Activated naive CD8-positive, alpha-beta T cell treated with anti-CD3 and anti-CD28 coated beads, Interleukin-2, amount 10 ng/mL, durations not matched to agents 7 days and 5 days (primary cell): ENCODE data around the gene LIMS2. TPM values are rescaled to one million over a fixed set of nuclear protein-coding genes. Genes with fewer than 3 reads are reported as not detected.

Experiments
- ATAC-seq: fragments of 150-1000 bp; cut with Tn5 transposase; one replicate; pipeline ENCODE4 v1.10.0; 2021; ENCODE audit warnings: low read depth, moderate library complexity
- POLR2A ChIA-PET: fragments of 350-600 bp; sonication (Branson Sonifier 250); formaldehyde crosslinking; loops from one replicate; lab custom pipeline; 2021; ENCODE audit warnings: antibody characterized with exemption; lab: Charles Lee
- DNase-seq: peaks from one replicate; pipeline ENCODE4 v3.0.0; 2021
- H3K27ac Mint-ChIP-seq: one replicate; pipeline ENCODE4 v1.8.0; 2022; ENCODE audit warnings: mild to moderate bottlenecking, mixed read lengths
- H3K27me3 Mint-ChIP-seq: one replicate; pipeline ENCODE4 v1.8.0; 2022; ENCODE audit warnings: mild to moderate bottlenecking, moderate library complexity, mixed read lengths
- H3K36me3 Mint-ChIP-seq: one replicate; pipeline ENCODE4 v1.8.0; 2021; ENCODE audit warnings: mild to moderate bottlenecking, mixed read lengths
- H3K4me1 Mint-ChIP-seq: one replicate; pipeline ENCODE4 v1.8.0; 2021; ENCODE audit warnings: mixed read lengths
- H3K4me3 Mint-ChIP-seq: one replicate; pipeline ENCODE4 v1.8.0; 2022; ENCODE audit warnings: mild to moderate bottlenecking, moderate library complexity, mixed read lengths
- H3K9me3 Mint-ChIP-seq: one replicate; pipeline ENCODE4 v1.8.0; 2021; ENCODE audit warnings: mixed read lengths
- total RNA-seq, 2 experiments: library from RNA; stranded (reverse); gene quantifications; one replicate each; pipeline ENCODE4 v1.2.3, GENCODE V29; 2021

LIMS2 gene
- total RNA-seq, 2 experiments from 2014 or later = 21.7 to 24.9 TPM

GRCh38 chr2:127624756-127625571, 50.4 kb downstream of the LIMS2 start:
- Mint-ChIP-seq H3K27ac (no peak overlapping the region), H3K27me3 (no peaks in the 10 kb centered on the region), H3K36me3 (no peaks in the 10 kb centered on the region), H3K4me3 (no peak overlapping the region), H3K4me1 (no peaks in the 10 kb centered on the region), H3K9me3 (no peaks in the 10 kb centered on the region)
- POLR2A ChIA-PET = no interaction called here
- DNase-seq (peak; percentile 33), ATAC-seq (no peak)

- DNase-seq (no peak), ATAC-seq (no peak)
- Mint-ChIP-seq H3K9me3 (no peaks in the 10 kb centered on the region), H3K4me3 (no peak overlapping the region), H3K36me3 (no peaks in the 10 kb centered on the region), H3K4me1 (no peaks in the 10 kb centered on the region), H3K27ac (no peak overlapping the region), H3K27me3 (no peaks in the 10 kb centered on the region)
- POLR2A ChIA-PET = no interaction called here
These were observed 51.0 kb downstream of the LIMS2 start for GRCh38 chr2:127624320-127624755.

GRCh38 chr2:127623388-127624319, 51.7 kb downstream of the LIMS2 start:
- POLR2A ChIA-PET = no interaction called here
- ATAC-seq = no peak
- Mint-ChIP-seq H3K9me3 (peaks cover 1% of the 10 kb centered on the region), H3K36me3 (peaks cover under 1% of the 10 kb centered on the region), H3K27ac (no peak overlapping the region), H3K27me3 (no peaks in the 10 kb centered on the region), H3K4me3 (no peak overlapping the region), H3K4me1 (peaks cover 1% of the 10 kb centered on the region)
- no peak for DNase-seq

GRCh38 chr2:127622561-127623387, 52.6 kb downstream of the LIMS2 start:
- Mint-ChIP-seq H3K27me3 (no peaks in the 10 kb centered on the region), H3K36me3 (peaks cover 3% of the 10 kb centered on the region), H3K4me1 (peaks cover 4% of the 10 kb centered on the region), H3K4me3 (no peak overlapping the region), H3K9me3 (peaks cover 2% of the 10 kb centered on the region), H3K27ac (no peak overlapping the region)
- POLR2A ChIA-PET = no interaction called here
- no peak for DNase-seq
- no peak for ATAC-seq

- DNase-seq (no peak), ATAC-seq (no peak)
- POLR2A ChIA-PET = no interaction called here
- H3K27me3 Mint-ChIP-seq = no peaks in the 10 kb centered on the region
- H3K9me3 Mint-ChIP-seq = peaks cover 2% of the 10 kb centered on the region
- H3K27ac Mint-ChIP-seq = no peak overlapping the region
- H3K36me3 Mint-ChIP-seq = peaks cover 6% of the 10 kb centered on the region
- H3K4me3 Mint-ChIP-seq = no peak overlapping the region
- H3K4me1 Mint-ChIP-seq = peaks cover 6% of the 10 kb centered on the region
These were observed 53.3 kb downstream of the LIMS2 start for GRCh38 chr2:127621981-127622431.

GRCh38 chr2:127620866-127621265, 54.5 kb downstream of the LIMS2 start:
- DNase-seq = no peak
- H3K27me3 Mint-ChIP-seq = no peaks in the 10 kb centered on the region
- POLR2A ChIA-PET = no interaction called here
- no peak overlapping the region for H3K4me3 Mint-ChIP-seq
- H3K36me3 Mint-ChIP-seq = peaks cover 8% of the 10 kb centered on the region
- H3K9me3 Mint-ChIP-seq = peaks cover 2% of the 10 kb centered on the region
- no peak for ATAC-seq
- H3K27ac Mint-ChIP-seq = no peak overlapping the region
- peaks cover 17% of the 10 kb centered on the region for H3K4me1 Mint-ChIP-seq

GRCh38 chr2:127619877-127620705, 55.2 kb downstream of the LIMS2 start:
- Mint-ChIP-seq H3K9me3 (peaks cover 2% of the 10 kb centered on the region), H3K4me1 (peaks cover 22% of the 10 kb centered on the region), H3K36me3 (peaks cover 9% of the 10 kb centered on the region), H3K27me3 (no peaks in the 10 kb centered on the region), H3K4me3 (no peak overlapping the region), H3K27ac (no peak overlapping the region)
- ATAC-seq (no peak), DNase-seq (no peak)
- POLR2A ChIA-PET = no interaction called here

GRCh38 chr2:127619203-127619590, 56.1 kb downstream of the LIMS2 start:
- Mint-ChIP-seq H3K36me3 (peaks cover 15% of the 10 kb centered on the region), H3K27me3 (no peaks in the 10 kb centered on the region), H3K4me1 (peaks cover 23% of the 10 kb centered on the region), H3K27ac (no peak overlapping the region), H3K9me3 (peaks cover 2% of the 10 kb centered on the region), H3K4me3 (no peak overlapping the region)
- ATAC-seq (no peak), DNase-seq (no peak)
- POLR2A ChIA-PET = no interaction called here

GRCh38 chr2:127618551-127619202, 56.7 kb downstream of the LIMS2 start:
- peak overlapping the region; percentile 9 for H3K27ac Mint-ChIP-seq
- POLR2A ChIA-PET = no interaction called here
- no peak overlapping the region for H3K4me3 Mint-ChIP-seq
- ATAC-seq = no peak
- peaks cover 20% of the 10 kb centered on the region for H3K36me3 Mint-ChIP-seq
- no peak for DNase-seq
- H3K27me3 Mint-ChIP-seq = peaks cover 1% of the 10 kb centered on the region
- H3K9me3 Mint-ChIP-seq = peaks cover 4% of the 10 kb centered on the region
- H3K4me1 Mint-ChIP-seq = peaks cover 23% of the 10 kb centered on the region

GRCh38 chr2:127615511-127616166, 59.7 kb downstream of the LIMS2 start:
- Mint-ChIP-seq H3K4me1 (peaks cover 23% of the 10 kb centered on the region), H3K4me3 (peak overlapping the region; percentile 42), H3K27me3 (peaks cover 6% of the 10 kb centered on the region), H3K36me3 (peaks cover 26% of the 10 kb centered on the region), H3K27ac (no peak overlapping the region), H3K9me3 (peaks cover 12% of the 10 kb centered on the region)
- POLR2A ChIA-PET = interaction anchor here (0.9 to 1.4 kb wide), 3 partner anchors 24 to 34 kb away, joined by 3 to 4 read pairs (median 3); no protein-coding TSS in a partner anchor
- ATAC-seq (peak; percentile 76), DNase-seq (no peak)

- POLR2A ChIA-PET = interaction anchor here (1.1 kb wide), 1 partner anchor 27 kb away, joined by 3 read pairs; no protein-coding TSS in a partner anchor
- peaks cover 24% of the 10 kb centered on the region for H3K4me1 Mint-ChIP-seq
- H3K9me3 Mint-ChIP-seq = peaks cover 12% of the 10 kb centered on the region
- H3K4me3 Mint-ChIP-seq = no peak overlapping the region
- ATAC-seq (no peak), DNase-seq (no peak)
- peaks cover 26% of the 10 kb centered on the region for H3K36me3 Mint-ChIP-seq
- peaks cover 6% of the 10 kb centered on the region for H3K27me3 Mint-ChIP-seq
- H3K27ac Mint-ChIP-seq = no peak overlapping the region
These were observed 60.6 kb downstream of the LIMS2 start for GRCh38 chr2:127614731-127615130.
